Ecto neural progenitor cell (in vitro differentiated cells): ENCODE data around the gene RASEF.
"Not testable (repeated sequence)": the region's sequence is repeated elsewhere in the genome, so short reads cannot be mapped to it uniquely, and the experiment has no call there.

ENCODE experiments used
- DNase-seq: peaks from one replicate; pipeline ENCODE4 v3.0.0-alpha.2; 2018; ENCODE audit warnings: low spot score

Gene RASEF

DNA sequence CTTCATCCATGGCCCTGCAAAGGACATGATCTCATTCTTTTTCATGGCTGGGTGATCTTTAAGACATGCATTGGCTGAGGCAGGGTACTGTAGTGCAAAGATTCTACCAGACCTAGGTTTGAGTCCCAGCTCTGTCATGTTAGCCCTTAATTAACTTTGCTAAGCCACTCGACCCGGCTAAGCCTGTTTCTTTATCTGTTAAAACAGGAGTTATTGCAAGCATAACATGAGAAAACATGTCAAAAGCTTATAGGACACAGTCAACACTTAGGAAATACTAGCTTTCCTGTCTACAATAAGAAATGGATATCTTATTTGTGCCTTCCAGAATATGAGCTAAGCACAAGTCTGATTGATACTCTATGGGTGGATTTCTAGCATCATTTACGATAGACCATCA is 92.6 kb downstream of the RASEF start:
- no peak for DNase-seq

DNA sequence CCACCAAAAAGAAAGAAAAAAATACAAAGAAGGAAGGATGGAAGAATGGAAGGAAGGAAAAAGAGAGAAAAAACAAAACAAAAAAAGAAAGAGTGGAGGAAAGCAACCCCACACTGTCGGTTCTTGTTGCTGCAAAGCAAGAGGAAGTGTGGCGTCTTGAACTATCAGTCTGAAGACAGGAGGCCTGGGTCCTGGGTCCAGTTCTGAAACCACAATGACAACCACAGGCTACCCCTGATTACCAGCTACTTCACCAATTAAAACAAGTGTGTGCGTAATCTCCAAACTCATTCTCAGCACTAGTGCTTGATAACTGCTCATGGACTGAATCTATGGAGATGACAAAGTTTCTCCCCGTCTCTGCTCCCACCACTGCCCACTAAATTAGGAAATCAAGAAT is 93.7 kb downstream of the RASEF start:
- no peak for DNase-seq

DNA sequence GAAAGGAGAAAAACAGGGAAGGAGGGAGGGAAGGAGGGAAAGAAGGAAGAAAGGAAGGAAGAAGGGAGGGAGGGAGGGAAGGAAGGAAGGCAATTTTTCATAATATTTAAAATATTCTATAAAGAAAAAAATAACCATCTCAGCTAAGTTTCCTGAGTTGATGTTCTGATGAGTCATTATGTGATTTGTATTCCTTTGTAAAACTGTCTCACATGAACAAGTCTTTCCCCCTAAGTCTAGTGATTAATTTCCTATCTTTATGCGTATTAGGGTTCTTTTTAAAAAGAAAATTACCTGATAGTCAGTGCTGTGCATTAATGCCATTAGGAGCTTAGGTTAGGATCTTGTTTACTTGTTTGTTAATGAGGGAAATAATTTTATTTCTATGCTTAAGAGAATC is 94.1 kb downstream of the RASEF start:
- no peak for DNase-seq

GRCh38 chr9:82968388-82968787 is 94.6 kb downstream of the RASEF start:
- no peak for DNase-seq

GRCh38 chr9:82961504-82962125 is 101.3 kb downstream of the RASEF start:
- DNase-seq: peak; percentile 73

GRCh38 chr9:82957529-82958379 is 105.2 kb downstream of the RASEF start:
- DNase-seq: no peak

DNA sequence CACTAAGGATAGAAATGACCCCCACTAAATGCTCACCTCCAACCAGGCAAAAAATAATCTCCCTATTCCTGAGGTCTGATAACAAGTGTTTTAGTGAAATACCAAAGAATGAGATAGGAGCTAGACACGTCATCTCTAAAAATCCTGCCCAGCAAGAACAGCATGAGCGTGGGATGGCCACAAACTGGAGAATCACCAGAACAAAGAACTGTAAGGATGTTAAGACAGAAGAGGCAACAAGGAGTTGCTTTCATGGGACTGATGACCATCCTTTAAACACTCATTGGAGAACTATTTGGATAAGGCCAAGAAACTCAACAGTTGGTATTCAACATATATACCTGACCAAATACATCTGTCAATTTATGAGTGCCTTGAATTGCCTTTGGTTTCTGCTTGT is 113.7 kb downstream of the RASEF start:
- DNase-seq: no peak

DNA sequence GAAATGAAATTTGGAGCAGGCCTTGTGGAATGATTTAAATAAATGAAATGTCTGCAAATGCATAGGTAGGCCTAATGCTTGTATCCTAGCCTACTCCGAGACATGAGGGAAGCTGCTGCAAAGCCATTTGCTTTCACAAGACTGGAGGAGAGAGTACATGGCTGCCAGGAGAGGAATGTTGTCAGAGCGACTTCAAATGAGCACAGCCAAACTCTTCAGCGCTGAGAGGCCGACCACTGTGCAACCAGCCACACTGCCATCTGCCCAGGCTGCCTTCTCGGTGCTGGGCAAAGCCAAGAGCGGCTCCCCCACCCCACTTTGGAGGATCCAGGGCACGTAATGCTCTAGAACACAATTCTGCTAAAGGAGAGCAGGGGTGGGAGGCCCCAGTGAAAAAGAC is 122.6 kb downstream of the RASEF start:
- DNase-seq: no peak

DNA sequence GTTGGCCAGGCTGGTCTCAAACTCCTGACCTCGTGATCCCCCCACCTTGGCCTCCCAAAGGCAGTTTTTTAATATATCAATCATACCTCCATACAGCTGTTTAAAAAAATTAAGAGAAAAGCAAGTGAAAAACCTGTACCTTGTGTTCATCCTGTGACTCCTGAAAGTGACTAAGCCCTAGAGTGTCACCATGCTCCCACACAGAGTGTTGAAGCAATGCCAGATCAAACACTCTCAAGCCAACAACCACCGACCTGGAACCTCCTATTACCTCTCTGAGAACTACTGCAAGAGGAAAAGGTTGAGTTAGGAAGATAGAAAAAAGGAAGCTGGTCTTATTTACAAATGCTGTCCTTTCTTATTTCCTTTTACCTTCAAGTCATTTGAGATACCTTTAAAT is 123.5 kb downstream of the RASEF start:
- no peak for DNase-seq

DNA sequence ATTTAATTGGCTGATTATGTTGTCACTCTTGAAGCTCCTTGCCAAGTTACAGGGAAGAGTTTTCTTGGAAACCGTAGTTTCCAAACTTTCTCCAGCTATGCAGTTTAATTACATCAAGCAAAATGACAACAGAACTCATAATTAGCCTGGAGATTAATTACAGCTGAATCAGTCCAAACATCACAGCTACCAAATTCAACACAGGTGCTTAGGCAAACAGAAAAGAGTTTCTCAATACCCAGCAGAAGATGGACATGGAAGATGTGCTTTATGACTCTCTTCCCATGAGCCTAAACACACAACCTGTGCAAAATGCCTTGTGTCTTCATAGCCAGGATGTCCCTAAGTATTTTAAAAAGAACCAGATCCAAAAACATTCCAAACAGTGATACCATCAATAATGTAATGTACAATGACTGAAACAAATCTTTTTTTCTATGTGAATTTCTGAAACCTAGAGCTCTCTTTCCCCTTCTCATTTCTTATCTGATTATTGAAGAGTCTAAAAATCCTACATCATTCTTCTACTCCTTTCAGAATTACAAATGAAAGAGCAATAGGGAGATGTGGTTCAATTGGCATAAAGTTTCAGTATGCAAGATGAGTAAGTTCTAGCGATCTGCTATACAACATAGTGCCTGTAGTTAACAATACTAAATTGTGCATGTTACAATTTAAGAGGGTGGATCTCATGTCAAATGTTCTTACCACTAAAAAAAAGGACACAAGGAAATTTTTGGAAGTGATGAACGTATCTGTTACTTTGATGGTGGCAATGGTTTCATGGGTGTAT is 124.3 kb downstream of the RASEF start:
- no peak for DNase-seq

- DNase-seq: not testable (repeated sequence)
Observed at GRCh38 chr9:82936561-82936960, 126.4 kb downstream of the RASEF start.

DNA sequence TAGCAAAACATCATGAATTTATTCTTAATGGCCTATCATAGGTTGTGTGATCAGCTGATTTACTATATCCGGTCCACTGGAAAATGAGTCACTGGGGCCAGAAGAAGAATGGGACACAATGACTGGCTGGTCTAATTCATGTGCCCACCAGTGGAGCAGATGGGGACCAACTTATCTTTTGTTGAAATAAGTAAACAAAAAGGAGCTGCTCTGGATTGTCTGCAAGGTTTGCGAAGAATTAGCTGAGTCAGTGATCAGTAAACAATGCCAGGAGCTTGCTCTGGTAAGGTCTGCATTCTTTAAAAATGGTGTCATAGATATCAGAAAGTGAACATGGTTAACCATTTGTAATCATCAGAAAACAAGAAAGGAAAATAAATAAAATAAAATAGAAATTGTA is 128.0 kb downstream of the RASEF start:
- DNase-seq: no peak

- not testable (repeated sequence) for DNase-seq
Observed at GRCh38 chr9:82934025-82934424, 128.9 kb downstream of the RASEF start.

- no peak for DNase-seq
Observed at GRCh38 chr9:82930116-82930515, 132.8 kb downstream of the RASEF start.
